DND-41 (cell line): Measurements from ENCODE around the gene MALT1.

Experiments used
- ATAC-seq: fragments of 200-7000 bp; cut with Tn5 transposase; 3 replicates; pipeline ENCODE4 v1.9.1; 2021; ENCODE audit warnings: low read depth; ENCODE audit not compliant: insufficient read depth
- DNase-seq: peaks from one replicate; pipeline ENCODE4 v3.0.0-alpha.2; 2020
- H2AFZ ChIP-seq: 2 replicates; pipeline ENCODE4 v1.6.0; 2012; ENCODE audit warnings: low read depth, low read length
- H3K27ac ChIP-seq: 2 replicates; pipeline ENCODE4 v1.5.1; 2012; ENCODE audit warnings: low read length, inconsistent platforms
- H3K27me3 ChIP-seq: fragments of 200-600 bp; sonication (generic); 2 replicates; pipeline ENCODE4 v1.6.0; 2012; ENCODE audit warnings: low read length, mild to moderate bottlenecking, inconsistent platforms; ENCODE audit not compliant: insufficient read depth, poor library complexity
- H3K36me3 ChIP-seq: 2 replicates; pipeline ENCODE4 v1.5.1; 2012; ENCODE audit warnings: low read length, inconsistent platforms; ENCODE audit not compliant: insufficient read depth
- H3K4me1 ChIP-seq: 2 replicates; pipeline ENCODE4 v1.5.1; 2012; ENCODE audit warnings: mild to moderate bottlenecking, low read length; ENCODE audit not compliant: insufficient read depth
- H3K4me2 ChIP-seq: 2 replicates; pipeline ENCODE4 v1.6.0; 2012; ENCODE audit warnings: mild to moderate bottlenecking, moderate library complexity, low read length, inconsistent platforms; ENCODE audit not compliant: insufficient read depth
- H3K4me3 ChIP-seq, 2 experiments: fragments of 200-600 bp in 1 of 2; shearing (Covaris generic) in 1 of 2; 2 replicates each; pipeline ENCODE4 v1.5.1; 2012 to 2016; ENCODE audit warnings: inconsistent platforms in 2 of 2, low read length in 2 of 2, mild to moderate bottlenecking in 2 of 2, low read depth in 1 of 2, moderate library complexity in 1 of 2
- H3K79me2 ChIP-seq: 2 replicates; pipeline ENCODE4 v1.6.0; 2012; ENCODE audit warnings: low read length, inconsistent platforms; ENCODE audit not compliant: insufficient read depth
- H3K9ac ChIP-seq: 2 replicates; pipeline ENCODE4 v1.6.0; 2012; ENCODE audit warnings: low read depth, mild to moderate bottlenecking, inconsistent platforms, low read length, moderate library complexity
- H3K9me3 ChIP-seq: 2 replicates; pipeline ENCODE4 v1.5.1; 2012; ENCODE audit warnings: low read length, moderate library complexity, mild to moderate bottlenecking, inconsistent platforms; ENCODE audit not compliant: insufficient read depth, severe bottlenecking
- H4K20me1 ChIP-seq: 2 replicates; pipeline ENCODE4 v1.6.0; 2012; ENCODE audit warnings: low read length; ENCODE audit not compliant: insufficient read depth
- EZH2 ChIP-seq: IDR thresholded peaks from 3 replicates; pipeline ENCODE4 v1.6.1; 2012; ENCODE audit warnings: borderline replicate concordance, low read depth, mild to moderate bottlenecking, moderate library complexity, low read length, inconsistent platforms; ENCODE audit not compliant: severe bottlenecking
- TF ChIP-seq, protein P1 (sequence below): IDR thresholded peaks from 2 replicates; pipeline ENCODE4 v1.5.1; 2012; ENCODE audit warnings: borderline replicate concordance, low read length, moderate library complexity, mild to moderate bottlenecking; ENCODE audit not compliant: poor library complexity, severe bottlenecking; ENCODE audit errors: extremely low read depth

The MALT1 gene

GRCh38 chr18:58691256-58691655 lies 20.0 kb downstream of the MALT1 start:
- peaks cover 12% of the 10 kb centered on the region for H3K79me2 ChIP-seq

DNA sequence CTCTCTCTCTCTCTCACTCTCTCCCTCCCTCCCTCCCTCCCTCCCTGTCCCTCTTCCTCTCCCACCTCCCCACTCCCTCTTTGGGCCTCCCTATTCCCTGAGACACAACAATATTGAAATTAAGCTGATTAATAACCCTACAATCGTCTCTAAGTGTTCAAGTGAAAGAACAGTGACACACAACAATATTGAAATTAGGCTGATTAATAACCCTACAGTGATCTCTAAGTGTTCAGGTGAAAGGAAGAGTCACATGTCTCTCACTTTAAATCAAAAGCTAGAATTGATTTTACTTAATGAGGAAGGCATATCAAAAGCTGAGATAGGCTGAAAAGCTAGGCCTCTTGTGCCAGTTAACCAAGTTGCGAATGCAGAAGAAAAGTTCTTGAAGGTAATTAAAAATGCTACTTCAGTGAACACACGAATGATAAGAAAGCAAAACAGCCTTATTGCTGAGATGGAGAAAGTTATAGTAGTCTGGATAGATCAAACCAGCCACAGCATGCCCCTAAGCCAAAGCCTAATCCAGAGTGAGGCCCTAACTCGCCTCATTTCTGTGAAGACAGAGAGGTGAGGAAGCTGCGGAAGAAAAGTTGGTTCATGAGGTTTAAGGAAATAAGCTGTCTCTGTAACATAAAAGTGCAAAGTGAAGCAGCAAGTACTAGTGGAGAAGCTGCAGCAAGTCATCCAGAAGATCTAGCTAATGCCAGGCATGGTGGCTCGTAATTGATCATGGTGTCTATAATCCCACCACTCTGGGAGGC lies 21.3 kb downstream of the MALT1 start:
- H3K27ac ChIP-seq = no peak overlapping the region
- no peak overlapping the region for H3K4me3 ChIP-seq
- no peak overlapping the region for H3K4me2 ChIP-seq
- H3K9ac ChIP-seq = no peak overlapping the region
- H3K9me3 ChIP-seq = no peaks in the 10 kb centered on the region
- H3K4me1 ChIP-seq = peaks cover 13% of the 10 kb centered on the region
- no peak for ATAC-seq
- H3K79me2 ChIP-seq = peaks cover 12% of the 10 kb centered on the region
- TF ChIP-seq EZH2 = no peak
- TF ChIP-seq, protein P1, sequence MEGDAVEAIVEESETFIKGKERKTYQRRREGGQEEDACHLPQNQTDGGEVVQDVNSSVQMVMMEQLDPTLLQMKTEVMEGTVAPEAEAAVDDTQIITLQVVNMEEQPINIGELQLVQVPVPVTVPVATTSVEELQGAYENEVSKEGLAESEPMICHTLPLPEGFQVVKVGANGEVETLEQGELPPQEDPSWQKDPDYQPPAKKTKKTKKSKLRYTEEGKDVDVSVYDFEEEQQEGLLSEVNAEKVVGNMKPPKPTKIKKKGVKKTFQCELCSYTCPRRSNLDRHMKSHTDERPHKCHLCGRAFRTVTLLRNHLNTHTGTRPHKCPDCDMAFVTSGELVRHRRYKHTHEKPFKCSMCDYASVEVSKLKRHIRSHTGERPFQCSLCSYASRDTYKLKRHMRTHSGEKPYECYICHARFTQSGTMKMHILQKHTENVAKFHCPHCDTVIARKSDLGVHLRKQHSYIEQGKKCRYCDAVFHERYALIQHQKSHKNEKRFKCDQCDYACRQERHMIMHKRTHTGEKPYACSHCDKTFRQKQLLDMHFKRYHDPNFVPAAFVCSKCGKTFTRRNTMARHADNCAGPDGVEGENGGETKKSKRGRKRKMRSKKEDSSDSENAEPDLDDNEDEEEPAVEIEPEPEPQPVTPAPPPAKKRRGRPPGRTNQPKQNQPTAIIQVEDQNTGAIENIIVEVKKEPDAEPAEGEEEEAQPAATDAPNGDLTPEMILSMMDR = no peak
- H3K36me3 ChIP-seq = peaks cover 35% of the 10 kb centered on the region
- no peak overlapping the region for H2AFZ ChIP-seq
- no peaks in the 10 kb centered on the region for H3K27me3 ChIP-seq
- no peak for DNase-seq
- H4K20me1 ChIP-seq = no peaks in the 10 kb centered on the region; the same call in 1 of the 2 replicates

More at GRCh38 chr18:58691256-58691655, 20.0 kb downstream of the MALT1 start:
- no peak overlapping the region for H3K4me3 ChIP-seq
- H3K27me3 ChIP-seq = no peaks in the 10 kb centered on the region
- H3K27ac ChIP-seq = no peak overlapping the region
- no peak for DNase-seq
- H3K4me2 ChIP-seq = no peak overlapping the region
- peaks cover 25% of the 10 kb centered on the region for H3K36me3 ChIP-seq
- H3K9me3 ChIP-seq = no peaks in the 10 kb centered on the region
- H3K4me1 ChIP-seq = peaks cover 22% of the 10 kb centered on the region
- TF ChIP-seq, protein P1 = no peak
- TF ChIP-seq EZH2 = no peak
- no peak for ATAC-seq
- H4K20me1 ChIP-seq = no peaks in the 10 kb centered on the region; the same call in 1 of the 2 replicates
- no peak overlapping the region for H3K9ac ChIP-seq
- no peak overlapping the region for H2AFZ ChIP-seq

DNA sequence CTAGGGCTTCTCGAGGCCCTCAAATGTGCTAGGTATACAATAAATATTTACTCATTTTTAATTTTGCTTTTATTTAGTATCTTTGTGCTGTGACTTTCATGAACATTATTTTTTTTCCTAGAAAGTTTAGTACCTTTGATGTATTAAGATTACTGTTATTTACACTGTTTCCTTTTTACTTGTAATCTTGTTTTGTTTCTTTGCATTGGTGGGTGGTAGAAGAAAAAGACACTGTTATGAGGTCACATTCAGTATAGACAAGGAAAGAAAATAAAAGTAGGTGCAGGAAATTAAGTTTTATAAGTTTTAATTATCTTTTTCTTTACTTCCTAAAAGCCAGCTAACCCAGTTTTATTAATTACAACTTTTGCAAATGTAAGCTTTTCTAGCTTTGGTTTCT lies 23.0 kb downstream of the MALT1 start:
- DNase-seq (no peak), ATAC-seq (no peak)
- no peak overlapping the region for H3K4me2 ChIP-seq
- peaks cover 37% of the 10 kb centered on the region for H3K36me3 ChIP-seq
- H3K4me3 ChIP-seq = no peak overlapping the region
- H4K20me1 ChIP-seq = no peaks in the 10 kb centered on the region; the same call in 1 of the 2 replicates
- H3K79me2 ChIP-seq = peaks cover 5% of the 10 kb centered on the region
- H3K27me3 ChIP-seq = no peaks in the 10 kb centered on the region
- H3K9me3 ChIP-seq = no peaks in the 10 kb centered on the region
- no peak overlapping the region for H2AFZ ChIP-seq
- H3K9ac ChIP-seq = no peak overlapping the region
- TF ChIP-seq, protein P1 = no peak
- no peak for TF ChIP-seq EZH2
- no peak overlapping the region for H3K27ac ChIP-seq
- no peaks in the 10 kb centered on the region for H3K4me1 ChIP-seq
